Neural cell (in vitro differentiated cells): ENCODE results near the gene SUN1. TPM values are rescaled to one million over a fixed set of nuclear protein-coding genes. Genes with fewer than 3 reads are reported as not detected.

Source experiments
- H2AFZ ChIP-seq: fragments of 200-600, 300-800 bp; sonication (generic), shearing (Covaris generic); 2 replicates; pipeline ENCODE4 v1.6.0; 2014; ENCODE audit warnings: low read depth, mild to moderate bottlenecking, antibody characterized with exemption, low read length, moderate library complexity
- H3F3A ChIP-seq: fragments of 200-600 bp; shearing (Covaris generic); 2 replicates; pipeline ENCODE4 v1.6.1; 2016; ENCODE audit warnings: mild to moderate bottlenecking, moderate library complexity, mixed read lengths, antibody characterized with exemption, low read length; ENCODE audit not compliant: insufficient read depth, poor library complexity, severe bottlenecking
- H3K27ac ChIP-seq: fragments of 200-600, 300-800 bp; sonication (generic), shearing (Covaris generic); 2 replicates; pipeline ENCODE4 v1.5.1; 2014; ENCODE audit warnings: mild to moderate bottlenecking, low read length, moderate library complexity
- H3K27me3 ChIP-seq: fragments of 300-800, 200-600 bp; sonication (generic), shearing (Covaris generic); 2 replicates; pipeline ENCODE4 v1.6.0; 2014; ENCODE audit warnings: mild to moderate bottlenecking, low read depth, low read length, moderate library complexity; ENCODE audit not compliant: insufficient read depth
- H3K36me3 ChIP-seq: fragments of 300-800, 200-600 bp; sonication (generic), shearing (Covaris generic); 2 replicates; pipeline ENCODE4 v1.5.1; 2014; ENCODE audit warnings: mild to moderate bottlenecking, antibody characterized with exemption, low read length, moderate library complexity; ENCODE audit not compliant: insufficient read depth
- H3K4me2 ChIP-seq: fragments of 300-800, 200-600 bp; sonication (generic), shearing (Covaris generic); 2 replicates; pipeline ENCODE4 v1.6.0; 2014; ENCODE audit warnings: mild to moderate bottlenecking, low read length
- H3K4me3 ChIP-seq: fragments of 300-800, 200-600 bp; sonication (generic), shearing (Covaris generic); 2 replicates; pipeline ENCODE4 v1.5.1; 2014; ENCODE audit warnings: mild to moderate bottlenecking, low read length, moderate library complexity
- H3K79me2 ChIP-seq: fragments of 200-600 bp; shearing (Covaris generic); replicated peaks from 2 replicates; pipeline ENCODE4 v1.6.0; 2014; ENCODE audit warnings: mild to moderate bottlenecking, low read length, moderate library complexity; ENCODE audit not compliant: insufficient read depth
- H3K9ac ChIP-seq: fragments of 300-800, 200-600 bp; sonication (generic), shearing (Covaris generic); 2 replicates; pipeline ENCODE4 v1.6.1; 2016; ENCODE audit warnings: mild to moderate bottlenecking, low read length, mixed read lengths
- H3K9me2 ChIP-seq: fragments of 200-600 bp; shearing (Covaris generic); 2 replicates; pipeline ENCODE4 v1.6.1; 2016; ENCODE audit warnings: mild to moderate bottlenecking, low read length, mixed read lengths; ENCODE audit not compliant: insufficient read depth
- H3K9me3 ChIP-seq: fragments of 200-600, 300-800 bp; sonication (generic), shearing (Covaris generic); 2 replicates; pipeline ENCODE4 v1.6.1; 2016; ENCODE audit warnings: mild to moderate bottlenecking, mixed run types, low read length, moderate library complexity, mixed read lengths
- H4K20me1 ChIP-seq: fragments of 200-600 bp; shearing (Covaris generic); 2 replicates; pipeline ENCODE4 v1.6.1; 2016; ENCODE audit warnings: mild to moderate bottlenecking, mixed run types; ENCODE audit not compliant: insufficient read depth
- CTCF ChIP-seq: fragments of 450-650 bp; IDR thresholded peaks from 2 replicates; pipeline ENCODE4 v1.5.1; 2014; ENCODE audit warnings: antibody characterized with exemption, mild to moderate bottlenecking, moderate library complexity; ENCODE audit not compliant: poor library complexity, severe bottlenecking
- EP300 ChIP-seq: fragments of 450-650 bp; conservative IDR thresholded peaks from 2 replicates; pipeline ENCODE4 v1.6.1; 2014; ENCODE audit warnings: antibody characterized with exemption, mild to moderate bottlenecking, moderate library complexity; ENCODE audit not compliant: poor library complexity, severe bottlenecking
- EZH2 ChIP-seq: fragments of 200-600, 300-800 bp; shearing (Covaris generic), sonication (generic); IDR thresholded peaks from 2 replicates; pipeline ENCODE4 v1.6.1; 2014; ENCODE audit warnings: antibody characterized with exemption, low read length, borderline replicate concordance, mild to moderate bottlenecking; ENCODE audit not compliant: insufficient read depth, poor library complexity, severe bottlenecking
- MXI1 ChIP-seq: fragments of 450-650 bp; conservative IDR thresholded peaks from 2 replicates; pipeline ENCODE4 v1.6.1; 2014; ENCODE audit warnings: antibody characterized with exemption, mild to moderate bottlenecking; ENCODE audit not compliant: poor library complexity, severe bottlenecking
- POLR2AphosphoS5 ChIP-seq: IDR thresholded peaks from 2 replicates; pipeline ENCODE4 v1.6.1; 2012
- RAD21 ChIP-seq: fragments of 450-650 bp; conservative IDR thresholded peaks from 2 replicates; pipeline ENCODE4 v1.6.1; 2014; ENCODE audit warnings: antibody characterized with exemption, mild to moderate bottlenecking, moderate library complexity
- REST ChIP-seq: IDR thresholded peaks from 2 replicates; pipeline ENCODE4 v1.6.1; 2012; ENCODE audit warnings: borderline replicate concordance
- SMC3 ChIP-seq: fragments of 450-650 bp; conservative IDR thresholded peaks from 2 replicates; pipeline ENCODE4 v1.6.1; 2014; ENCODE audit warnings: antibody characterized with exemption, mild to moderate bottlenecking, moderate library complexity; ENCODE audit not compliant: poor library complexity
- TAF1 ChIP-seq: IDR thresholded peaks from 2 replicates; pipeline ENCODE4 v1.6.1; 2012; ENCODE audit warnings: low read depth
- polyA plus RNA-seq: library from polyadenylated mRNA; depleted of rRNA; stranded (reverse); fragments of >200 nt; gene quantifications from 2 replicates; pipeline ENCODE4 v1.2.3, GENCODE V29; 2014

The SUN1 gene
- polyA plus RNA-seq, 1 donor from 2014 or later: 309 TPM

- TF ChIP-seq TAF1: no peak
- no peak for TF ChIP-seq RAD21
- no peaks in the 10 kb centered on the region for H3K9me2 ChIP-seq
Measured at GRCh38 chr7:876972-877311, 44.7 kb downstream of the SUN1 start.

GRCh38 chr7:877312-878232, 45.3 kb downstream of the SUN1 start:
- Histone ChIP-seq H3K9me3 (no peaks in the 10 kb centered on the region), H3K79me2 (peaks cover 43% of the 10 kb centered on the region), H3K9me2 (no peaks in the 10 kb centered on the region), H4K20me1 (no peaks in the 10 kb centered on the region), H3K4me3 (peak overlapping the region; percentile 85), H3K36me3 (no peaks in the 10 kb centered on the region), H3K4me2 (peak overlapping the region; percentile 65), H3K27me3 (no peaks in the 10 kb centered on the region), H3F3A (no peaks in the 10 kb centered on the region), H2AFZ (peak overlapping the region; percentile 72), H3K27ac (peak overlapping the region; percentile 80), H3K9ac (peak overlapping the region; percentile 95)
- no peak for TF ChIP-seq REST
- no peak for TF ChIP-seq SMC3
- no peak for TF ChIP-seq EZH2
- TF ChIP-seq CTCF: no peak
- no peak for TF ChIP-seq MXI1
- TF ChIP-seq RAD21: no peak
- no peak for TF ChIP-seq TAF1
- no peak for TF ChIP-seq POLR2AphosphoS5
- TF ChIP-seq EP300: no peak

More at GRCh38 chr7:876972-877311, 44.7 kb downstream of the SUN1 start:
- Histone ChIP-seq H3K27me3 (no peaks in the 10 kb centered on the region), H3K79me2 (peaks cover 38% of the 10 kb centered on the region), H3K4me2 (no peak overlapping the region), H4K20me1 (no peaks in the 10 kb centered on the region), H3K9me3 (no peaks in the 10 kb centered on the region), H3K36me3 (peaks cover 3% of the 10 kb centered on the region), H3K27ac (peak overlapping the region; percentile 80), H2AFZ (peak overlapping the region; percentile 72), H3K4me3 (peak overlapping the region; percentile 85), H3K9ac (peak overlapping the region; percentile 95), H3F3A (no peaks in the 10 kb centered on the region)
